Epidermal melanocyte (primary cell): ENCODE data around the gene CD320.
"Not testable (repeated sequence)": the region's sequence is repeated elsewhere in the genome, so short reads cannot be mapped to it uniquely, and the experiment has no call there.

Experiments used
- DNase-seq: peaks from one replicate; pipeline ENCODE4 v3.0.0; 2011; ENCODE audit warnings: low spot score; ENCODE audit not compliant: insufficient read length

CD320 gene

GRCh38 chr19:8333767-8334457 lies 25.8 kb upstream of the CD320 start:
- DNase-seq = no peak

- DNase-seq = no peak
These were observed 25.0 kb upstream of the CD320 start for GRCh38 chr19:8332976-8333766.

- peak; percentile 8 for DNase-seq
These were observed 23.2 kb upstream of the CD320 start for GRCh38 chr19:8331263-8331845.

- DNase-seq = peak; percentile 11
These were observed 21.8 kb upstream of the CD320 start for GRCh38 chr19:8329996-8330395.

GRCh38 chr19:8325454-8325853 lies 17.3 kb upstream of the CD320 start:
- no peak for DNase-seq

GRCh38 chr19:8324186-8325050 lies 16.3 kb upstream of the CD320 start:
- DNase-seq = peak; percentile 3

GRCh38 chr19:8323781-8324185 lies 15.6 kb upstream of the CD320 start:
- no peak for DNase-seq

GRCh38 chr19:8322638-8322997 lies 14.5 kb upstream of the CD320 start:
- peak; percentile 13 for DNase-seq

GRCh38 chr19:8321986-8322637 lies 14.0 kb upstream of the CD320 start:
- peak; percentile 11 for DNase-seq

GRCh38 chr19:8321067-8321985 lies 13.2 kb upstream of the CD320 start, which contains the start of the genes NDUFA7 and RPS28:
NDUFA7 (minus strand) TSS chr19:8321375; CDS start chr19:8321358, 17 bp downstream.
RPS28 (plus strand) TSS chr19:8321496; CDS start chr19:8321531, 35 bp downstream.
- DNase-seq = peak; percentile 86

- peak; percentile 15 for DNase-seq
These were observed 12.5 kb upstream of the CD320 start for GRCh38 chr19:8320564-8321066.

- peak; percentile 17 for DNase-seq
These were observed 11.8 kb upstream of the CD320 start for GRCh38 chr19:8319807-8320520.

GRCh38 chr19:8318835-8319234 lies 10.7 kb upstream of the CD320 start:
- not testable (repeated sequence) for DNase-seq

- peak; percentile 2 for DNase-seq
These were observed 8.4 kb upstream of the CD320 start for GRCh38 chr19:8316351-8317125.

GRCh38 chr19:8314981-8315640 lies 7.0 kb upstream of the CD320 start:
- not testable (repeated sequence) for DNase-seq

GRCh38 chr19:8311461-8312260 lies 3.5 kb upstream of the CD320 start:
- DNase-seq = peak; percentile 15
